PC-3 (cell line): ENCODE results near the gene PAPSS1. TPM values are rescaled to one million over a fixed set of nuclear protein-coding genes. Genes with fewer than 3 reads are reported as not detected.

Source experiments
- ATAC-seq: fragments of 200-7000 bp; cut with Tn5 transposase; 2 replicates; pipeline ENCODE4 v1.9.1; 2020; ENCODE audit warnings: mild to moderate bottlenecking, moderate library complexity
- BruUV-seq: library from RNA; stranded (reverse); fragments of 400-500 nt; replicated peaks from 2 replicates; lab custom pipeline; 2021; lab: Mats Ljungman, UMichigan
- CTCF ChIA-PET: fragments of 300-600 bp; sonication (Branson Sonifier 250); formaldehyde crosslinking; loops from one replicate; lab custom pipeline; 2022; ENCODE audit warnings: antibody characterized with exemption; lab: Charles Lee
- POLR2A ChIA-PET: fragments of 300-600 bp; sonication (Branson Sonifier 250); formaldehyde crosslinking; loops from one replicate; lab custom pipeline; 2022; ENCODE audit warnings: antibody characterized with exemption; ENCODE audit not compliant: unreplicated experiment; lab: Charles Lee
- DNase-seq: peaks from one replicate; pipeline ENCODE4 v3.0.0-alpha.2; 2015
- H2AFZ ChIP-seq: fragments of 300-600 bp; sonication (generic); 2 replicates; pipeline ENCODE4 v1.6.0; 2016; ENCODE audit warnings: antibody characterized with exemption, low read length
- H3F3A ChIP-seq: fragments of 300-600 bp; sonication (generic); one replicate; pipeline ENCODE4 v1.6.0; 2017; ENCODE audit warnings: antibody characterized with exemption, low read length, control low read depth, mild to moderate bottlenecking; ENCODE audit not compliant: unreplicated experiment
- H3K27ac ChIP-seq: fragments of 300-600 bp; sonication (generic); 2 replicates; pipeline ENCODE4 v1.5.1; 2016; ENCODE audit warnings: mild to moderate bottlenecking, low read length
- H3K27me3 ChIP-seq: fragments of 300-600 bp; sonication (generic); 2 replicates; pipeline ENCODE4 v1.6.1; 2016; ENCODE audit warnings: low read length, mixed read lengths
- H3K36me3 ChIP-seq: fragments of 300-600 bp; sonication (generic); 2 replicates; pipeline ENCODE4 v1.6.1; 2016; ENCODE audit warnings: low read depth, mixed run types, low read length, mixed read lengths
- H3K4me1 ChIP-seq: fragments of 300-600 bp; sonication (generic); 2 replicates; pipeline ENCODE4 v1.5.1; 2016; ENCODE audit warnings: low read length; ENCODE audit not compliant: insufficient read depth
- H3K4me2 ChIP-seq: fragments of 300-600 bp; sonication (generic); 2 replicates; pipeline ENCODE4 v1.6.0; 2016; ENCODE audit warnings: low read length
- H3K4me3 ChIP-seq: fragments of 300-600 bp; sonication (generic); 2 replicates; pipeline ENCODE4 v1.5.1; 2016; ENCODE audit warnings: mild to moderate bottlenecking, low read length, mixed read lengths
- H3K79me2 ChIP-seq: fragments of 300-600 bp; sonication (generic); 2 replicates; pipeline ENCODE4 v1.6.1; 2017; ENCODE audit warnings: low read length, mixed read lengths
- H3K9ac ChIP-seq: fragments of 300-600 bp; sonication (generic); 2 replicates; pipeline ENCODE4 v1.6.0; 2016; ENCODE audit warnings: mild to moderate bottlenecking, low read length
- H3K9me2 ChIP-seq: fragments of 300-600 bp; sonication (generic); replicated peaks from 2 replicates; pipeline ENCODE4 v1.6.1; 2016; ENCODE audit warnings: mixed run types, low read length, mixed read lengths
- H3K9me3 ChIP-seq: fragments of 300-600 bp; sonication (generic); 2 replicates; pipeline ENCODE4 v1.6.1; 2016; ENCODE audit warnings: low read length, mixed read lengths
- H4K20me1 ChIP-seq: fragments of 300-600 bp; sonication (generic); 2 replicates; pipeline ENCODE4 v1.6.1; 2016; ENCODE audit warnings: low read length, mixed read lengths
- EZH2 ChIP-seq: fragments of 300-600 bp; sonication (generic); IDR thresholded peaks from one replicate; pipeline ENCODE4 v1.6.1; 2017; ENCODE audit warnings: antibody characterized with exemption, mild to moderate bottlenecking, low read length; ENCODE audit not compliant: unreplicated experiment
- EZH2phosphoT487 ChIP-seq: fragments of 300-600 bp; sonication (generic); IDR thresholded peaks from 2 replicates; pipeline ENCODE4 v1.6.1; 2018; ENCODE audit warnings: mild to moderate bottlenecking, antibody characterized with exemption, low read length, borderline replicate concordance
- intact Hi-C: fragments of 100-400 bp; cut with micrococcal nuclease; formaldehyde crosslinking; loops from 2 replicates; pipeline ENCODE4 v1.9.0; 2023
- total RNA-seq: library from RNA; depleted of rRNA; stranded (reverse); fragments of >200 nt; gene quantifications from 2 replicates; pipeline ENCODE4 v1.2.3, GENCODE V29; 2014
- TF ChIP-seq, protein P1 (sequence below): fragments of 300-600 bp; sonication (generic); conservative IDR thresholded peaks from 2 replicates; pipeline ENCODE4 v1.5.1; 2017; ENCODE audit warnings: antibody characterized with exemption, low read depth, mild to moderate bottlenecking, low read length

Gene PAPSS1
- total RNA-seq, 1 experiment from 2014 or later = 28.0 TPM

DNA sequence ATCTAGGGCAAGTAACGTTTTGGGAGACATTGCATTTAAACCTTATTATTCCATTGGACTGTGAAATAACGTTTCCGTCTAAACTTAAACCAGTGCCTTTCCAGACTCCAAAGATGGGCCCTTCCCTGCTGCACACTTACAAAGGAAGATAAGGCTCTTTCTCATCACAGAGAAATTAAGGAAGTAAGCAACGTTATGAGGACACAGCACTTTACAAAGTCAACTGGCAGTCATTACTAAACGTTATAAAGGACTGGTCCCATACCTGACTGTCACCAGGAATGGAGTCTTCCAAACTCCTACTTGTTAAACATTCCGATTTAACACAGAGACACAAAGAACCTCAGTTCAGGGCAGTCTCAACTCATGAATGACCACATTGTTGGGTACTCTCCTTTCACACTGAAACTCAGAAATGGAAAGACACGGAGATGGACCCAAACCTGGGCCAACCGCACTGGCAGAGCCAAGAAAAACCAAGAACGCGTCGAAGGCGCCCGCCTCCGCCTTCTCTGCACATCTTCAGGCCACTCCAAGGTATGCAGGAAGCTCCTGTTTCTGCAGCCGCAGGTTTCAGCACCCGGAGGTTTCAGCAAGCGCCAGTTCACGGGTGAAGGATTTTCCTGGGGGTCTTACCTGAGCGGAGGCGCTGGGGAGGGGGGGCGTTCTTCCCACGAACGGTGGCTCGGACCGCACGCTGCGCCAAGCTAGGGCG, 670 bp downstream of the PAPSS1 start:
- intact Hi-C loops = loop anchor here (5.0 kb wide), 1 partner anchor 47 kb away; no protein-coding TSS in a partner anchor
- peak; percentile 19 for ATAC-seq
- Histone ChIP-seq H3F3A (no peaks in the 10 kb centered on the region), H3K27ac (peak overlapping the region; percentile 82), H3K27me3 (no peaks in the 10 kb centered on the region), H3K9ac (peak overlapping the region; percentile 83), H4K20me1 (0 out of 2 replicates have a peak, but pooled peaks cover 4% of the 10 kb centered on the region), H3K79me2 (peaks cover 54% of the 10 kb centered on the region), H3K4me1 (peaks cover 20% of the 10 kb centered on the region), H3K4me2 (peak overlapping the region; percentile 89), H3K36me3 (0 out of 2 replicates have a peak, but pooled peaks cover 3% of the 10 kb centered on the region), H2AFZ (peak overlapping the region; percentile 77), H3K4me3 (peak overlapping the region; percentile 93), H3K9me3 (no peaks in the 10 kb centered on the region), H3K9me2 (no peaks in the 10 kb centered on the region)
- TF ChIP-seq EZH2phosphoT487 (no peak), EZH2 (no peak)
- TF ChIP-seq, protein P1, sequence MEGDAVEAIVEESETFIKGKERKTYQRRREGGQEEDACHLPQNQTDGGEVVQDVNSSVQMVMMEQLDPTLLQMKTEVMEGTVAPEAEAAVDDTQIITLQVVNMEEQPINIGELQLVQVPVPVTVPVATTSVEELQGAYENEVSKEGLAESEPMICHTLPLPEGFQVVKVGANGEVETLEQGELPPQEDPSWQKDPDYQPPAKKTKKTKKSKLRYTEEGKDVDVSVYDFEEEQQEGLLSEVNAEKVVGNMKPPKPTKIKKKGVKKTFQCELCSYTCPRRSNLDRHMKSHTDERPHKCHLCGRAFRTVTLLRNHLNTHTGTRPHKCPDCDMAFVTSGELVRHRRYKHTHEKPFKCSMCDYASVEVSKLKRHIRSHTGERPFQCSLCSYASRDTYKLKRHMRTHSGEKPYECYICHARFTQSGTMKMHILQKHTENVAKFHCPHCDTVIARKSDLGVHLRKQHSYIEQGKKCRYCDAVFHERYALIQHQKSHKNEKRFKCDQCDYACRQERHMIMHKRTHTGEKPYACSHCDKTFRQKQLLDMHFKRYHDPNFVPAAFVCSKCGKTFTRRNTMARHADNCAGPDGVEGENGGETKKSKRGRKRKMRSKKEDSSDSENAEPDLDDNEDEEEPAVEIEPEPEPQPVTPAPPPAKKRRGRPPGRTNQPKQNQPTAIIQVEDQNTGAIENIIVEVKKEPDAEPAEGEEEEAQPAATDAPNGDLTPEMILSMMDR = no peak
- ChIA-PET POLR2A (no interaction called here), CTCF (no interaction called here)
- peak; percentile 46 for DNase-seq
- TSS peak; percentile 40 for BruUV-seq

DNA sequence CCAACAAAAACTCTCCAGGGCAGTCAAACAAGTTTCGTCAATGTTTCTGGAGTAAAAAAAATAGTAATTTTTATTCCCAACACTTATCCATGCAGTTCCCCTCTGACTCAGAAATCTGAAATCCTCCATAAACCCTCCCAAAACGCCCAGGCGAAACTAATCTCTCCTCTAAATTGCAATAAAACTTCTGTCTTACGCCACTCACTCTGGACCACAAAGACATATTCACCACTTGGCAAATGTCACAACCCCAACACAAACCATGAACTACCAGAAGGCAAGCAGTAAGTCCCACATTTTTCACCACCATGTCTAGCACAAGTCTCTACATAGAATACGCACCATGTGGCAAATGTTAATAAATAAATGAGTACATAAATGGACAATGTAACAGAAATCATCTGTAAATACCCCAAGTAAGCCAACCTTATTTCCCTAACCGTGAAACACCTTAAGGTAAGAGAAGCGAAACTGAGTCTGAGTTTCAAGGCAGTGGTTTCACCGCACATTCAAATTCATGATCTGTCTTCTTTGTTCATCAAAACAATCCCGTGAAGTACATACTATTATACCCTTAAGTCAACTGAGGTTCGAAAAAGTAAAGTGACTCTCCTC, 1.6 kb downstream of the PAPSS1 start:
- peak overlapping the region; percentile 82 for H3K27ac ChIP-seq
- TSS peak; percentile 48 for BruUV-seq
- no peaks in the 10 kb centered on the region for H3F3A ChIP-seq
- peaks cover 63% of the 10 kb centered on the region for H3K79me2 ChIP-seq
- 0 out of 2 replicates have a peak, but pooled peaks cover 4% of the 10 kb centered on the region for H4K20me1 ChIP-seq
- H3K9me3 ChIP-seq = no peaks in the 10 kb centered on the region
- intact Hi-C loops = loop anchor here (5.0 kb wide), 1 partner anchor 46 kb away; no protein-coding TSS in a partner anchor
- H3K4me3 ChIP-seq = peak overlapping the region; percentile 93
- ATAC-seq (no peak), DNase-seq (peak; percentile 70)
- TF ChIP-seq EZH2 (no peak), EZH2phosphoT487 (no peak)
- TF ChIP-seq, protein P1 = no peak
- H3K4me2 ChIP-seq = peak overlapping the region; percentile 89
- no peak overlapping the region for H2AFZ ChIP-seq
- CTCF ChIA-PET = no interaction called here
- H3K27me3 ChIP-seq = no peaks in the 10 kb centered on the region
- peak overlapping the region; percentile 83 for H3K9ac ChIP-seq
- no peaks in the 10 kb centered on the region for H3K9me2 ChIP-seq
- H3K36me3 ChIP-seq = 0 out of 2 replicates have a peak, but pooled peaks cover 3% of the 10 kb centered on the region
- POLR2A ChIA-PET = no interaction called here
- H3K4me1 ChIP-seq = peaks cover 20% of the 10 kb centered on the region
